B cell (primary cell): ENCODE measurements around the gene CACNA1A. TPM values are rescaled to one million over a fixed set of nuclear protein-coding genes. Genes with fewer than 3 reads are reported as not detected.

Experiments
- ATAC-seq: fragments of 200-7000 bp; cut with Tn5 transposase; one replicate; pipeline ENCODE4 v1.10.0; 2021; ENCODE audit warnings: low read depth, mild to moderate bottlenecking, moderate number of reproducible peaks, moderate library complexity
- CTCF ChIA-PET: fragments of 350-600 bp; sonication (Branson Sonifier 250); formaldehyde crosslinking; loops from one replicate; lab custom pipeline; 2021; ENCODE audit warnings: antibody characterized with exemption, inconsistent platforms; lab: Charles Lee
- POLR2A ChIA-PET: fragments of 350-600 bp; sonication (Branson Sonifier 250); formaldehyde crosslinking; loops from one replicate; lab custom pipeline; 2021; ENCODE audit warnings: antibody characterized with exemption; lab: Charles Lee
- DNase-seq: peaks from one replicate; pipeline ENCODE4 v3.0.0; 2013
- H2AFZ ChIP-seq: 2 replicates; pipeline ENCODE4 v1.6.1; 2012; ENCODE audit warnings: mild to moderate bottlenecking, low read depth, low read length; ENCODE audit not compliant: insufficient read depth, poor library complexity, severe bottlenecking
- H3K27ac ChIP-seq, 2 donors: 1 replicate in 1 of 2; 2 replicates in 1 of 2; pipeline ENCODE4 v1.5.1; 2012 to 2013; ENCODE audit warnings: low read length in 2 of 2, mild to moderate bottlenecking in 2 of 2, moderate library complexity in 1 of 2
- H3K27me3 ChIP-seq, 4 experiments: fragments of 200-600 bp in 1 of 4; sonication (generic) in 1 of 4; replicated peaks in 1 of 4; 1 replicate in 2 of 4; 2 replicates in 2 of 4; pipeline versions ENCODE4 v1.6.1 to v1.7.0; 2013 to 2016; ENCODE audit warnings: low read length in 3 of 4, mild to moderate bottlenecking in 2 of 4, mixed read lengths in 1 of 4, moderate library complexity in 1 of 4; ENCODE audit not compliant: insufficient read depth in 4 of 4, control insufficient read depth in 3 of 4; ENCODE audit errors: control extremely low read depth in 1 of 4
- H3K36me3 ChIP-seq, 2 experiments: replicated peaks in 1 of 2; 1 replicate in 1 of 2; 2 replicates in 1 of 2; pipeline versions ENCODE4 v1.6.1 to v1.7.1; 2013; ENCODE audit warnings: low read length in 1 of 2; ENCODE audit not compliant: insufficient read depth in 2 of 2, control insufficient read depth in 1 of 2; ENCODE audit errors: control extremely low read depth in 1 of 2, extremely low read depth in 1 of 2
- H3K4me1 ChIP-seq, 2 donors: fragments of 200-600 bp in 1 of 2; sonication (generic) in 1 of 2; 1 replicate in 1 of 2; 2 replicates in 1 of 2; pipeline versions ENCODE4 v1.5.1 to v1.6.1; 2013 to 2017; ENCODE audit warnings: low read length in 2 of 2; ENCODE audit not compliant: control insufficient read depth in 2 of 2, insufficient read depth in 2 of 2
- H3K4me2 ChIP-seq: replicated peaks from 2 replicates; pipeline ENCODE3; 2012; ENCODE audit warnings: mild to moderate bottlenecking, low read depth, low read length; ENCODE audit not compliant: poor library complexity, severe bottlenecking
- H3K4me3 ChIP-seq, 5 experiments: fragments of 200-600 bp in 1 of 5; sonication (generic) in 1 of 5; 1 replicate in 3 of 5; 2 replicates in 2 of 5; pipeline versions ENCODE4 v1.5.1 to v1.7.0; 2011 to 2016; ENCODE audit warnings: low read length in 4 of 5, mild to moderate bottlenecking in 4 of 5, low read depth in 2 of 5, control low read depth in 1 of 5, moderate library complexity in 1 of 5; ENCODE audit not compliant: insufficient read depth in 1 of 5; ENCODE audit errors: control extremely low read depth in 1 of 5, extremely low read depth in 1 of 5
- H3K79me2 ChIP-seq: fragments of 200-600 bp; sonication (generic); one replicate; pipeline ENCODE4 v1.6.0; 2016; ENCODE audit warnings: low read length; ENCODE audit not compliant: control insufficient read depth, insufficient read depth
- H3K9ac ChIP-seq: fragments of 200-600 bp; sonication (generic); 2 replicates; pipeline ENCODE4 v1.6.1; 2017; ENCODE audit warnings: mild to moderate bottlenecking, low read length, moderate library complexity
- H3K9me3 ChIP-seq, 3 donors: one replicate each; pipeline versions ENCODE4 v1.6.1 to v1.7.1; 2013; ENCODE audit warnings: low read length in 2 of 3; ENCODE audit not compliant: control insufficient read depth in 2 of 3, insufficient read depth in 1 of 3; ENCODE audit errors: control extremely low read depth in 1 of 3
- H4K20me1 ChIP-seq: 2 replicates; pipeline ENCODE4 v1.6.0; 2012; ENCODE audit warnings: mild to moderate bottlenecking, low read length; ENCODE audit not compliant: insufficient read depth, control insufficient read depth, poor library complexity, severe bottlenecking
- H3K27ac Mint-ChIP-seq: one replicate; pipeline ENCODE4 v1.8.0; 2021; ENCODE audit warnings: mixed read lengths
- H3K27me3 Mint-ChIP-seq: one replicate; pipeline ENCODE4 v1.8.0; 2021; ENCODE audit warnings: mixed read lengths
- H3K4me1 Mint-ChIP-seq: one replicate; pipeline ENCODE4 v1.8.0; 2021; ENCODE audit warnings: mixed read lengths
- H3K4me3 Mint-ChIP-seq: one replicate; pipeline ENCODE4 v1.8.0; 2021; ENCODE audit warnings: mixed read lengths
- H3K9me3 Mint-ChIP-seq: one replicate; pipeline ENCODE4 v1.8.0; 2022; ENCODE audit warnings: mixed read lengths; ENCODE audit not compliant: insufficient read depth
- CTCF ChIP-seq: fragments of 200-600 bp; IDR thresholded peaks from one replicate; pipeline ENCODE4 v1.8.0; 2022; ENCODE audit warnings: antibody characterized with exemption, mild to moderate bottlenecking
- EZH2 ChIP-seq: IDR thresholded peaks from 2 replicates; pipeline ENCODE4 v1.6.1; 2012; ENCODE audit warnings: borderline replicate concordance, low read depth, mild to moderate bottlenecking, moderate library complexity, low read length; ENCODE audit not compliant: insufficient read depth, poor library complexity, severe bottlenecking
- WGBS: methylation state at CpG from one replicate; pipeline ENCODE4 v1.1.5; 2013; ENCODE audit warnings: missing lambda C conversion rate; ENCODE audit not compliant: insufficient coverage; 5-methylcytosine and 5-hydroxymethylcytosine counted together
- intact Hi-C: fragments of 100-400 bp; cut with micrococcal nuclease; formaldehyde crosslinking; loops from one replicate; pipeline ENCODE4 v1.10.0; 2022
- polyA plus RNA-seq: library from polyadenylated mRNA; depleted of rRNA; stranded (reverse); fragments of >200 nt; gene quantifications from 2 replicates; pipeline ENCODE4 v1.2.3, GENCODE V29; 2012
- total RNA-seq, 2 donors: library from RNA; stranded (reverse); fragments of 120-200 nt in 1 of 2; gene quantifications; 1 replicate in 1 of 2; 2 replicates in 1 of 2; pipeline versions ENCODE4 v1.2.3 to v1.2.4, GENCODE V29; 2013 to 2022

The CACNA1A gene
- total and polyA plus RNA-seq, 2 donors (not counting 1 experiment from before 2014, with no cell fraction given): 1.2 to 1.3 TPM

- Mint-ChIP-seq H3K27me3 (peaks cover 41% of the 10 kb centered on the region), H3K4me1 (no peaks in the 10 kb centered on the region), H3K4me3 (no peak overlapping the region), H3K9me3 (peaks cover 5% of the 10 kb centered on the region), H3K27ac (no peak overlapping the region)
- H3K4me3 ChIP-seq: no peak overlapping the region
- H3K9ac ChIP-seq: no peak overlapping the region
- no peak overlapping the region for H2AFZ ChIP-seq
- H4K20me1 ChIP-seq: no peaks in the 10 kb centered on the region
- H3K27me3 ChIP-seq: peaks cover 0 to 18% (median 1%) of the 10 kb centered on the region in 4 experiments
- WGBS: 77% methylated on average over 7 of the region's 10 CpGs
- H3K36me3 ChIP-seq: no peaks in the 10 kb centered on the region
- ChIA-PET CTCF (no interaction called here), POLR2A (no interaction called here)
- H3K4me1 ChIP-seq: no peaks in the 10 kb centered on the region
- H3K79me2 ChIP-seq: no peaks in the 10 kb centered on the region
- DNase-seq (no peak), ATAC-seq (no peak)
- intact Hi-C loops: no loop called here
- TF ChIP-seq CTCF (no peak), EZH2 (no peak)
- peaks cover 0 to 17% (median 7%) of the 10 kb centered on the region in 3 donors for H3K9me3 ChIP-seq
- no peak overlapping the region for H3K4me2 ChIP-seq
- no peak overlapping the region for H3K27ac ChIP-seq
Measured at GRCh38 chr19:13398780-13399726, 107.2 kb downstream of the CACNA1A start.

- Histone ChIP-seq H4K20me1 (no peaks in the 10 kb centered on the region), H3K4me2 (no peak overlapping the region), H3K9ac (no peak overlapping the region), H3K27ac (no peak overlapping the region), H3K79me2 (no peaks in the 10 kb centered on the region), H3K36me3 (no peaks in the 10 kb centered on the region), H3K4me3 (no peak overlapping the region), H3K27me3 (peaks cover 0 to 18% (median 1%) of the 10 kb centered on the region in 4 experiments), H2AFZ (no peak overlapping the region), H3K4me1 (no peaks in the 10 kb centered on the region), H3K9me3 (peaks cover 0 to 17% (median 7%) of the 10 kb centered on the region in 3 donors)
- peaks cover 5% of the 10 kb centered on the region for H3K9me3 Mint-ChIP-seq
- ChIA-PET CTCF (no interaction called here), POLR2A (no interaction called here)
- no peak for ATAC-seq
- WGBS: 40% methylated on average over 1 of the region's 4 CpGs
- no peak overlapping the region for H3K4me3 Mint-ChIP-seq
- H3K4me1 Mint-ChIP-seq: no peaks in the 10 kb centered on the region
- no peak for DNase-seq
- TF ChIP-seq CTCF: no peak
- no peak for TF ChIP-seq EZH2
- intact Hi-C loops: no loop called here
- H3K27ac Mint-ChIP-seq: no peak overlapping the region
- H3K27me3 Mint-ChIP-seq: peaks cover 45% of the 10 kb centered on the region
Measured at GRCh38 chr19:13398182-13398581, 108.1 kb downstream of the CACNA1A start.
